GM21717 (cell line): ENCODE measurements around the gene CYP11A1.
A peak's percentile ranks its signal among the peaks of the same experiment; 100 is the strongest.

Source experiments
- ATAC-seq: cut with Tn5 transposase; IDR thresholded peaks from one replicate; pipeline ENCODE4 v1.9.1; 2021; ENCODE audit warnings: mild to moderate bottlenecking, moderate library complexity; ENCODE audit not compliant: unreplicated experiment

CYP11A1 gene

GRCh38 chr15:74389241-74390048, 22.0 kb upstream of the CYP11A1 start:
- ATAC-seq = no peak

- no peak for ATAC-seq
These were observed 21.0 kb upstream of the CYP11A1 start for GRCh38 chr15:74388363-74388951.

DNA sequence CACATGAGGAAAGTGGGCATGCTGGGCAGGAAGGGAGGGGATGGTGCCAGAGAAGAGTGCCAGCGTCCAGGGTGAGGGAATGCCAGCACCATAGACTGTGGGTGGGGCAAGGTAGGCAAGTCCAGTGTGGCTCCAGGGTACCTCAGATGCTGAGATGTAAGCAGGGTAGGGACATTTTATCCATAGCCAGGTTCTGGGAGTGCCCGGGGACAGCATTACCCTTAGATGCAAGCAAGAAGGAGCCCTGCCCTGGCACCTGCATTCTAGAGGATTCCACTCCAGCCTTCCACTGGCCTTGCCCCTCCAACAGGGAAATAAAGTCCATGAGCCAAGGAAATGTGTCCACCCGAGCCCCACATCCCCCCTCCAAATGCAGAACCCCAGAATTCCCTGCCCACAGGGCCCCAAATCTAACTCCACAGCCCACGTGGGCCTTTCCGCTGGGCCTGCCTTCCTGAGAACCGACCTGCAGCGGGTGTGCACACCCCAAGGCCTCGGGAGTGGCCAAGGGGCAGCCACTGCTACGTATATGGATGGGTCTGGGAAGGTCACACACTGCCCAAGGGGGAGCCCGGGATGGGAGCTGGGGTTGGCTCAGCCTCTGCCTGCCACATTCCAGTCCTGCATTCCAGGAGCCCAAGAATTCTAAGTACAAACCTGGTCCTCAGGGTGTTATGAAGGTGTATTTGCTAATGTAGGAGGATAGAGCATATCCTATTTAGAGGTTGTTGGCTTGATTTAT, 20.3 kb upstream of the CYP11A1 start:
- ATAC-seq = no peak

- no peak for ATAC-seq
These were observed 19.7 kb upstream of the CYP11A1 start for GRCh38 chr15:74387141-74387541.

- no peak for ATAC-seq
These were observed 19.2 kb upstream of the CYP11A1 start for GRCh38 chr15:74386496-74387140.

- no peak for ATAC-seq
These were observed 18.3 kb upstream of the CYP11A1 start for GRCh38 chr15:74385733-74386132.

GRCh38 chr15:74384881-74385643, 17.6 kb upstream of the CYP11A1 start:
- peak; percentile 46 for ATAC-seq

DNA sequence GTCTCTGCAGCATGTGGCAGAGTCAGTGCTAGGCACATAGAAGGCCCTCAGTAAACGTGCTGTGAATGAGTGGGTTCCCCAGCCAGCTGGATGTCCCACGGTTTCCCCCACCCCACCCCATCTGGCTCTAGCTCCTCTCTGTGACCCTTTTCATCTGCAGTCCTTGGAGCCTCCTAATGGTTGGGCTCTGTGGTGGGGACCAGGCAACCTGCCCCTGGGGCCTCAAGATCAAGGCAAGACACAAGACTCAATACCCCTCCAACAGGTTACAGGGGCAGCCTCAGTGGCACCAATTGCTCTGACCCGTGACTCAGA, 17.1 kb upstream of the CYP11A1 start:
- ATAC-seq = peak; percentile 0

DNA sequence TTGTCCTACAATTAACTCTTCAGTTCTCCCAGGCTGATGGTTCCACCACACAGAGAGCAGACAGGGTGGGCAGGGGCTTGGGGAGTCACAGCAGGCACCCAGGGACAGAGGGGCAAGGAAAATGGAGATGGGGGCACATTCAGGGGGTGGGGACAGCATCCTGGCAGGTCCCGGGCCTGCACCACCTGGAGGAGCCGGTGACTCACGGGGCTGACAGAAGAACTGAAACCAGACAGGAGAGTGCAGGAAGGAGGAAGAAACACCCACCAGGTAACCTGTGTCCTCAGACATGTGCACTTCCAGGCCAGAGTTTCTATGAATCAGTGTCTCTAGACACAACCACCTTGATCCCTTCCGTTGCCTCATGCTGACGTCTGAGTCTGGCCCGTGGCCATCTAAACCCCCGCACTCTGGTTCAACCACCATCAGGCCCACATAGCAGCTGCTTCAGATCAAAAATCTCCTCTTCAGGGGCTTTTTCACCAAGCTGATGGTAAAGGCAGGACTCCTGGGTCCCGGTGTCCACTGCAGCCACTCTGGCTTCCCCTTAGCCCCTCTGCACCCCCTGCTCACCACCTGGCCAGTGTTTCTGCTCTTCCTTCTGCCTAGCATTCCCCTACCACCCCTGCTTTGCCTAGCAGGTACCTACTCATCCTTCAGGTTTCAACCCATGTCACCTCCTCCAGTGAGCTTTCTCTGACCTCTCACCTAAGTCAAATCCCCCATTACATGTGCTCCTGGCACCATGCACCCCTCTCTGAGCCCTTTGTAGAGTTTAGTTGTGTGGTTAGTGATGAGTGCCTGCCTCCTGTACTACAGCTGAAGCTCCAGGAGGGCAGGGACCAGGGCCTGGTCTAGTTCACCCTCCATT, 16.5 kb upstream of the CYP11A1 start:
- peak; percentile 41 for ATAC-seq

- ATAC-seq = no peak
These were observed 15.8 kb upstream of the CYP11A1 start for GRCh38 chr15:74383286-74383685.

DNA sequence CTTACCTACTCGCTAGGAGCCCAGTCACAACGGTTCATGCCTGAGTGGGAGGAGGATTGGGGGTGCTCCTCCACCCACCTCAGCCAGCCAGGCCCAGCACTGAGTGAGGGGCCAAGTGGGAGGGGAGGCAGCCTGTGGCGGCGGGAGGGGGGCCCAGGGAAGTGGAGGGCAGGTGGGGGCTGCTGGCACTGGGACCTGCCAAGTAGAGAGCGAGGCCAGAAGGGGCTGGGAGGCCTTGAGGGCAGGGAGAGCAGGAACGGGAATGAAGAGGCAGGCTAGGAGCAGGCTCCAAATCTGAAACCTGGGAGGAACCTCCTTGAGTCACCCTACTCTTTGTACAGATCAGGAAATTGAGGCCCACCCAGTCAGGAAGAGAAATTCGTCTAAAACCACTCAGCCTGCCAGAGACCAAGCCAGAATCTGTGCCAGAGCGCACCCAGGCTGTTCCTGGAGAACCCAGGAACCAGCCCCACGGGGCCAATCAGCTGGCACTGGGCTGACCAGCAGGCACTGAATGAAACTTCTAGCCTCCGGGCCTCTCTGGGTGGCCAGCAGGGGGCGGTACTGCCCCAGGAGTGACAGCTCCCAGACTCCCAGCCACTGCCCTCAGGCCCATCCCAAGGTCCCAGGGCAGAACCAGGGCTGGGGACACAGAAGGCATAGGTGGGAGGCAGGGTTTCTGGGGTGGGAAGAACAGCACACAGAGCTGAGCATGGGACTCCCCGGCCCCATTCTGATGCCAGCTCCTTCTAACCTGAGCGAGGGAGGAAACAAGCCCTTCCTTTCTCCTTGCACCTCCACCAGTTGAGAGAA, 14.8 kb upstream of the CYP11A1 start:
- ATAC-seq = peak; percentile 30

- no peak for ATAC-seq
These were observed 14.0 kb upstream of the CYP11A1 start for GRCh38 chr15:74381481-74381880.

DNA sequence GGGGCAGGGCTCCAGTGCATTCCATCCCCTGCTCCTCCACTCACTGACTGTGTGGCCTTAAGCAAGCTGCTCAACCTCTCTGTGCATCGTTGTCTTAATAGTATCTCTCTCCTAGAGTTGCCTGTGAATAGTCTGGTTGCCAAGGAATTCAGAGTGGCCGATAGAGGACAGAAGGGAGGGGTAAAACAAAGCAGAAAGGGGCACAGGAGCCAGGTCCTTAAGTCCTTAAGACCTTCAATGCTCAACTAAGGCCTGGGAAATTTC, 13.7 kb upstream of the CYP11A1 start:
- no peak for ATAC-seq

DNA sequence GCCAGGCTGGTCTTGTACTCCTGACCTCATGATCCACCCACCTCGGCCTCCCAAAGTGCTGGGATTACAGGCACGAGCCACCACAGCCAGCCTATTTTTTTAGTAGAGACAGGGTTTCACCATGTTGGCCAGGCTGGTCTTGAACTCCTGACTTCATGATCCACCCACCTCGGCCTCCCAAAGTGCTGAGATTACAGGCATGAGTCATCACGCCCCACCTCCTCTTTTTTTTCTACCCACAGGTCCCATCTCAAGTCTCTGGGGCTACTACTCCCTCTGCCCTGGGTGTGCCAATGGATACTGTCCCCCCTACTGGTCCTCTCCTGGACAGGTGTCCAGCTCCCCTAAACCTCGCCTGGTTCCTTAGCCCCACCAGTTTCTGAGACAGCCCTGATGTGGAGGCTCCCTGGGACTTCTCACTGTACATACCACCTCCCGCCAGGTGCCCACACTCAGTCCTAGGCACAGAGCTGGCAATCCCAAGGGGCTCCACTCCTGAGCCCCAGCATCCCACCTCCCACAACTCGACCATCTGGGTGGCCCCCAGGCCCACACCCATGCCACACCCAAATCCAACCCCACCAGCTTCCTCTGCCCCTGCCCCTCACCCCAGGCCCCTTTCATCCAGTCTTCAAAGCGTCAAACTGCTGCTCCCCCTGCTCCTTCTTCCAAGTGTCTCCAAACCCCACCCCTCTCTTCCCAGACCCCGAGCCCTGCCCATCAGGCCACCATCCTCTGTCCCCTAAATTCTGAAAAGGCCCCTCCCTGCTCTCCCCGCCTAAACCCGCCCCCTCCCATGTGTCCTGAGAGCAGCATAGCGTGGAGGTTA, 13.1 kb upstream of the CYP11A1 start:
- ATAC-seq = no peak

- ATAC-seq = no peak
These were observed 11.4 kb upstream of the CYP11A1 start for GRCh38 chr15:74378848-74379247.

DNA sequence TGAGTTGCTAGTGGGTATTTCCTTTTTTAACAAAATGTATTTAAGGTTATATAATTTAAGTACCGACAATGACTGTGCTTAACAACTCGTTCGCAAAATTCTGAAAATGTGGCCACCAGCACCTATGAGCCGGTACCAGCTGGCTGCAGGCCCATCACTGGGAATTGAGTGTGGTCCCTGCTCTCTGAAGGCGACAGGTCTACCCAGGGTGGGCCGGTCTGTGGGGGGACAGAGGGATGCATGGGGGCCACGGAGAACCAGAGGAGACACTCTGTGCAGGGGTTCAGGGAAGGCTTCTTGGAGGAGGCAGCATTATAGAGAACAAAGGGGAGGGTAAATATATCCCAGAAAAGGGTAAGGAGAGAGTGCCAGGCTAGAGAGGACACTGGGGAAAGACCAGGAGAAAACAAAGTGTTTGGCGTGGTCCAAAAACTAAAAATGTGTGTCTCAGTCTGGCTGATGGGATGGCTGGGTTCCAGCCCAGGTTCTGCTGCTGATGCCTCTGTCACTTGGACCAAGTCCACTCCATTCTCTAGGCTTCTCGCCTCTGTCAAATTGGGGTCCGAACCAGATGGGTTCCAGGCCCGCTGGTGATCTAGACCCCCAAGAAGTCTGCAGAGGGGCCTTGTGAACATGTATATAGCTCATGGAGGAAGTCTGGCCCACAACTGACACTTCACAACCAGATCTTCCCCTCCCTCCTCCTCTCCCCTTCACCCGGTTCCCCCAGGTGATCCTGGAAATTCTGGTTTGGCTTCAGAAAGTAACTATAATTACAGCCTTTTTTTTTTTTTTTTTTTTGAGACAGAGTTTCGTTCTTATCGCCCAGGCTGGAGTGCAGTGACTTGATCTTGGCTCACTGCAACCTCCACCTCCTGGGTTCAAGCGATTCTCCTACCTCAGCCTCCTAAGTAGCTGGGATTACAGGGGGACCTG, 10.7 kb upstream of the CYP11A1 start:
- ATAC-seq = no peak

DNA sequence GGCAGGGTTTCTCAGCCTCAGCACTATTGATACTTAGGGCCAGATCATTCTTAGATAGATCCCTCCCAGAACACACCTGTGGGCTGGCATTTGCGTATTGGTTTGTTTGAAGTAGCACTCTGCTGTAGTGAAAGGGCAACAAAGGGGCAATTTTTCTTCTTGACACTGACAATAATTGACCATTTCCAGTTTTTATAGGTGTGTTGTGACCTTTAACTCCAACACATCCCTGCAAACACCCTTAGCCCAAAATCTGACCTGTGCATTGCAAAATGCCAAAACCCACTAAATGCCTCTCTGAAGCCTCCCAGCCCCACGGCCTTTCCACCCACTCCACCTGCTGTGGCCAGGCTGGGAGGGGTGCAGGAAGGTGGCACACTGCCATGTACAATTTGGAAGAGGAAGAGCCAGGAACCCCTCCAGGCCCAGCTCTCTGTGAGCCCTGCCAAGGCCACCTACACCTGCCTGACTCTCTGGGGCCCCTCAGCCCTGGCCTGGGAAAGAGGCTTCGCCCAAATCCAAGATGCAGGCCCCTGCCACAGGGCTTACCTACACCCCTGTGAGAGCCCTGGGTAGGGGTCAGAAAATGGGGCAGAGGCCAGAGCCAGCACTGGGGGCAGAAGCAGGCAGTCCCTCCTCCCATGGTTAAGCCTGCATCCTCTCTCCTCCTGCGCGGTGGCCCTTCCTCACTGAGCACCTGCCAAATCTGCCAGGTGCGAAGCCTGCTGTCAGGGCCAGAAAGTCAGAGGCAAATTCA, 9.6 kb upstream of the CYP11A1 start:
- no peak for ATAC-seq
